Stimulated activated CD4-positive, alpha-beta T cell treated with anti-CD3 and anti-CD28 coated beads, TNF-alpha, amount 100 ng/mL, for 48 hours (primary cell): Measurements from ENCODE around the gene GPR42.

Source experiments
- DNase-seq, 3 donors: peaks; one replicate each; pipeline ENCODE4 v3.0.0-alpha.2; 2020; ENCODE audit warnings: low read depth in 3 of 3

GPR42 gene

GRCh38 chr19:35370722-35371121 is at the start of gene GPR42:
Gene GPR42 (plus strand): TSS chr19:35371068. CDS start chr19:35371360, 292 bp downstream.
- DNase-seq: no peak

DNA sequence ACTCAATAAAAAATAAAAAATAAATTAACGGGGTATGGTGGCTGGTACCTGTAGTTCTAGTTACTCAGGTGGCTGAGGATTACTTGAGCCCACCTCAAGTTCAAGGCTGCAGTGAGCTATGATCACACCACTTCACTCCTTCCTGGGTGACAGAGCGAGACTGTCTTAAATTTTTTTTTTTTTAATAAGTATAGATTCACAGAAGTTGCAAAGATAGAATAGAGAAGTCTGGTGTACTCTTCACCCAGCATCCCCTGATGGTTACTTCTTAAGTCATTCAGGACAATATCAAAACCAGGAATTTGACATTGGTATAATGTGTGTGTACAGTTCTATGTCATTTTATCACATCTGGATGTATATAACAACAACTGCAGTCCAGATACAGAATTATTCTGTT is 49.6 kb upstream of the GPR42 start:
- DNase-seq: no peak

DNA sequence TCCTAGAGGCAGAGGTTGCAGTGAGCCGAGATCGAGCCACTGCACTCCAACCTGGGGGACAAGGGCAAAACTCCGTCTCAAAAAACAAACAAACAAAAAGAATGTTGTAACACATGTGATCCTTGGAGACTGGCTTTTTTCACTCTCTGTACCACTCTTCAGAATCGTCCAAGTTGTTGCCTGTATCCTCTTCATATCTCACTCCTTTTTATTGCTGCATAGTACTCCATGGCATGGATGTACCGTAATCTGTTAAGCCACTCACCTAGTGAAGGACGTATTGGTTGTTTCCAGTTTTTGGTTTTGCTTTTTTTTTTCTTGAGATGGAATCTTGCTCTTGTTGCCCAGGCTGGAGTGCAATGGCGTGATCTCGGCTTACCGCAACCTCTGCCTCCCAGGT is 48.9 kb upstream of the GPR42 start:
- no peak for DNase-seq

DNA sequence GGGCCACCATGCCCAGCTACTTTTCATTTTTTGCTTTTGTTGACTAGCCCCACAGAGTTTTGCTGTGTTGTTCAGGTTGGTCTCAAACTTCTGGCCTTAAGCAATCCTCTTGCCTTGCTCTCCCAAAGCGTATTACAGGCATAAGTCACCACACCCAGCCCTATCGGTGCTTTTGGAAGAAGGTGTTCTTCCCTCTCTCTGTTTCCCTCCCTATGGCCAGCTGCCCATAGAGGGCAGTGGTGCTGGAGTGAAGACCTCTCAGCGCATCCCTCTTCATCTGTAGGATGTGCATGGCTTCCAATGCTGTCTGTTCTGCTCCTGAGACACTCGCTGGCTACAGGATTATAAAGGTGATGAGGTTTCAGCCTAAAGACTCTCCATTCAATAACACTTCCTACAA is 43.2 kb upstream of the GPR42 start:
- no peak for DNase-seq

GRCh38 chr19:35328851-35329285 is 42.0 kb upstream of the GPR42 start, which contains the start of gene CD22:
Gene CD22 (plus strand): TSS chr19:35329187. CDS start chr19:35332041, 2,854 bp downstream.
- DNase-seq: no peak

- no peak for DNase-seq
Observed at GRCh38 chr19:35329323-35329722, 41.5 kb upstream of the GPR42 start.

DNA sequence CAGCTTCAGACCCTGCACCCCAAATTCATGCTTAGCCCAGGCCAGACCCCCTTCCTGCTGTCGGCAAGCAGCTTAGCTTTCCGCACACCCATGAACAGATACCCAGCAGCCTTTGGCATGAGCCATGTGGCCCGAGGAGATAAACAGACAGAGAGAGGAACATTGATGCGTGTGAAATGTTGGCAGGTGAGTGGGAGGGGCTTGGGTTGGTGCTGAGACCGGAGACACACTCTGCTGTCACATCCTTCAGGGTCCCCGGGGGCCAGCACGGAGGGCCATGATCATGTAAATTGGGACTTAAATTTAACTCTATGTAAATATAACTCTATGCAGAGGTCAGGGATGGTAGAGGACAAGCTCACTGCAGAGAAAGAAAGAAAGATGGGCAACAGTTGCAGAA is 40.4 kb upstream of the GPR42 start:
- DNase-seq: no peak

GRCh38 chr19:35331551-35332214 is 39.2 kb upstream of the GPR42 start:
- no peak for DNase-seq

GRCh38 chr19:35332817-35333216 is 38.1 kb upstream of the GPR42 start:
- DNase-seq: peak in 1 of 3 donors; percentile 44

- no peak for DNase-seq
Observed at GRCh38 chr19:35334144-35334753, 36.6 kb upstream of the GPR42 start.

DNA sequence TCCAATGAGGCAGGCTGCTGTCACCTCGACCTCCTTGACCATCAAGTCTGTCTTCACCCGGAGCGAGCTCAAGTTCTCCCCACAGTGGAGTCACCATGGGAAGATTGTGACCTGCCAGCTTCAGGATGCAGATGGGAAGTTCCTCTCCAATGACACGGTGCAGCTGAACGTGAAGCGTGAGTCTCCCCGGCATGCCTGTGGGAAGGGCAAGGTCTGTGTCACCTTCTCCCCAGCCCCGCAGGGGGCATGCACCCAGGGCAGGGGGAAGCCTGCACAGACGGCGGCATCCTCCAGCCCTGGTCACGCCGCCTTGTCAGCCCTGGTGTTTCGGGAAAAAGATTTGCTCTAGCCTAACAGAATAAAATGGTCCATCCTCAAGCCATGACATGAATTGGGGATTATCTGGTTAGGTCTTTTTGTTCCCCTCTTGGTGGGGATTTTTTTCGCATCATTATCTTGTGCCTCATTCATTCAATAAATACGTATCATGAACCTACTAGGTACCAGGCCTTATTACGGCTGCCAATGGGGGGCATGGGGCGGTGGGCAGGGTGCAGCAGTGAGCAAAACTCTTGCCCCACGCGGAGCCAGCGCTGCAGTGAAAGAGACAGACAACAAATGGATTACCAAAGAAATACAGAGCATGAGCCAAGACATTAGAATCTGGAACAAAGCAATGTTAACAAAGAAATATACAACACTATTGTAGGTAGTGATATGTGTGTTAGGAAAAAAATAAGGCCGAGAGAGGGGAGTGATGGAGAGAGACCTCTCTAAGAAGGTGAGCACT is 34.5 kb upstream of the GPR42 start:
- no peak for DNase-seq

DNA sequence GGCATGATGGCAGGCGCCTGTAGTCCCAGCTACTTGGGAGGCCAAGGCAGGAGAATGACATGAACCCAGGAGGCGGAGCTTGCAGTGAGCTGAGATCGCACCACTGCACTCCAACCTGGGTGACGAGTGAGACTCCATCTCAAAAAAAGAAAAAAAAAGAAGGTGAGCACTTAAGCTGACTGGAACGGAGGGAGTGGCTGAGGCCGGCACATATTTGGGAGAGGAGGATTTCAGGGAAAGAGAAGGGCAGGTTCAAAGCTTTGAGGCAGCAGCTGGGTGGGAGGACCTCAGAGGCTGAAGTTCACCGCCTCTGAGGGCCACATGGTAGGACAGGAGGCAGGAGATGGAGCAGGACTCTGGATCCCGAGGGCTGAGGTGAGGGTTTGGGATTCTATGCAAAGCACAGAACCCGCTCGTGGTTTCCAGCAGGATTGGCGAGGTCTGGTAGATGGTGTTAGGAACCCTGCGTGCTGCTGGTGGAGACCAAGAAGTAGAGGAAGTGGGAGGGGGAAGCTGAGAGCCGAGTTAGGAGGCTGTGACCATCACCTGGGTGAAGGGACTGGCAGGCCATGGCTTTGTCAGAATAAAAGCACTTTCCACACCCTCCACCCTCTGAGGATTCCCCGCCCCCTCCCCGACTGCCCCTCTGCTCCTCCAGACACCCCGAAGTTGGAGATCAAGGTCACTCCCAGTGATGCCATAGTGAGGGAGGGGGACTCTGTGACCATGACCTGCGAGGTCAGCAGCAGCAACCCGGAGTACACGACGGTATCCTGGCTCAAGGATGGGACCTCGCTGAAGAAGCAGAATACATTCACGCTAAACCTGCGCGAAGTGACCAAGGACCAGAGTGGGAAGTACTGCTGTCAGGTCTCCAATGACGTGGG is 33.5 kb upstream of the GPR42 start:
- DNase-seq: no peak

DNA sequence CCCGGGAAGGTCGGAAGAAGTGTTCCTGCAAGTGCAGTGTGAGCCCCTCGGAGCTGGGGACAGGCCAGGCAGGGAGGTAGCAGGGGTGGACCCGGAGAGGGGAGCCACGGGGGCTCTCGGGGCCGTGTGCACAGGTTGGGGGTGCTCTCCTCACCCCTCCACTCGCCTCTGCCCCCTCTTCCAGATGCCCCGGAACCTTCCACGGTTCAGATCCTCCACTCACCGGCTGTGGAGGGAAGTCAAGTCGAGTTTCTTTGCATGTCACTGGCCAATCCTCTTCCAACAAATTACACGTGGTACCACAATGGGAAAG is 32.9 kb upstream of the GPR42 start:
- no peak for DNase-seq

GRCh38 chr19:35340431-35340830 is 30.4 kb upstream of the GPR42 start:
- DNase-seq: no peak

DNA sequence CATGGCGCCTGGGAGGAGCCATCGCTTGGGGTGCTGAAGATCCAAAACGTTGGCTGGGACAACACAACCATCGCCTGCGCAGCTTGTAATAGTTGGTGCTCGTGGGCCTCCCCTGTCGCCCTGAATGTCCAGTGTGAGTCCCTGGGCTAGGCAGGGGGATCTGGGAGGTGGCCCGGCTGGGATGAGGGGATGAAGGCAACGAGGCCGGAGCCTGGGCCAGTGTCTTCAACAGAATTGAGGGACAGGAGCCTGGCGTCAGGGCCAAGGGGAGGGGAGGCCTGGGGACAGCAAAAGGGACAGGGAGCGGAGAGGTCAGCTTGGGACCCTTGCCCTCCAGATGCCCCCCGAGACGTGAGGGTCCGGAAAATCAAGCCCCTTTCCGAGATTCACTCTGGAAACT is 29.9 kb upstream of the GPR42 start:
- DNase-seq: no peak

DNA sequence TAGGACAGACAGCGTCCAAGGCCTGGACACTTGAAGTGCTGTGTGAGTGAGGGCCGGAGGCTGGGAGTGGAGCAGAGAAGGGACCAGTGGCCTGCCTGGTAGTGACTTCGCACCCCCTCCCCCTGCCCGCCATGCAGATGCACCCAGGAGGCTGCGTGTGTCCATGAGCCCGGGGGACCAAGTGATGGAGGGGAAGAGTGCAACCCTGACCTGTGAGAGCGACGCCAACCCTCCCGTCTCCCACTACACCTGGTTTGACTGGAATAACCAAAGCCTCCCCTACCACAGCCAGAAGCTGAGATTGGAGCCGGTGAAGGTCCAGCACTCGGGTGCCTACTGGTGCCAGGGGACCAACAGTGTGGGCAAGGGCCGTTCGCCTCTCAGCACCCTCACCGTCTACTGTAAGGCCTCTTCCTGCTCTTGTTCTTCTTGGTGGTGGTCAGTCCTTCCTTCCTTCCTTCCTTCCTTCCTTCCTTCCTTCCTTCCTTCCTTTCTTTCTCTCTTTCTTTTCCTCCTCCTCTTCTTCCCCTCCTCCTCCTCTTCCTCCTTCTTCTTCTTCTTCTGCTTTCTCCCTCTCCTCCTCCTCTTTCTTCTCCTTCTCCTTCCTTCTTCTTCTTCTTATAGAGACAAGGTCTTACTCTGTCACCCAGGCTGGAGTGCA is 29.2 kb upstream of the GPR42 start:
- no peak for DNase-seq

GRCh38 chr19:35342430-35342829 is 28.4 kb upstream of the GPR42 start:
- no peak for DNase-seq

- no peak for DNase-seq
Observed at GRCh38 chr19:35344511-35345031, 26.3 kb upstream of the GPR42 start.

- DNase-seq: no peak
Observed at GRCh38 chr19:35345671-35346111, 25.2 kb upstream of the GPR42 start.

DNA sequence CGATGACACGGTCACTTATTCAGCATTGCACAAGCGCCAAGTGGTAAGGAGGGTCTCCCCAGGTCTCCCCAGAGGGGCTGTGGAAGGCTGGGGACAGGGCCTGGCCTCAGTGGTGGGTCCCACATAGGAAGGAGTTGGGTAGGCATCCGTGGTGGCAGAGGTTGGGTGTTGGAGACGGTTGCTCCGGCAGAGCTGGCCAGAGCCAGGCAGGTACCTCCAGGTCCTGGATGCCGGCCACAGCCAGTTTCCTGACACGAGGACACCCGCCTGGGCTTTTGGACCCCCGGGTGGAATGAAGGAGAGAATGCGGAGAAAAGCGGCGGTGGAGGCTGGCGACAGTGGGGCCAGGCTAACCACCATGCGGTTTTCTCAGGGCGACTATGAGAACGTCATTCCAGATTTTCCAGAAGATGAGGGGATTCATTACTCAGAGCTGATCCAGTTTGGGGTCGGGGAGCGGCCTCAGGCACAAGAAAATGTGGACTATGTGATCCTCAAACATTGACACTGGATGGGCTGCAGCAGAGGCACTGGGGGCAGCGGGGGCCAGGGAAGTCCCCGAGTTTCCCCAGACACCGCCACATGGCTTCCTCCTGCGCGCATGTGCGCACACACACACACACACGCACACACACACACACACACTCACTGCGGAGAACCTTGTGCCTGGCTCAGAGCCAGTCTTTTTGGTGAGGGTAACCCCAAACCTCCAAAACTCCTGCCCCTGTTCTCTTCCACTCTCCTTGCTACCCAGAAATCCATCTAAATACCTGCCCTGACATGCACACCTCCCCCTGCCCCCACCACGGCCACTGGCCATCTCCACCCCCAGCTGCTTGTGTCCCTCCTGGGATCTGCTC is 24.4 kb upstream of the GPR42 start:
- peak; percentile 44 to 63 (median 61) for DNase-seq
